GM23338 (cell line): ENCODE measurements around the gene MLKL. TPM values are rescaled to one million over a fixed set of nuclear protein-coding genes. Genes with fewer than 3 reads are reported as not detected.

Experiments
- ATAC-seq: fragments of 200-7000 bp; cut with Tn5 transposase; 3 replicates; pipeline ENCODE4 v1.9.1; 2020
- DNase-seq: peaks from one replicate; pipeline ENCODE4 v3.0.0-alpha.2; 2015; ENCODE audit warnings: low spot score
- H2AFZ ChIP-seq: fragments of 200-600 bp; sonication (generic); 2 replicates; pipeline ENCODE4 v1.8.0; 2016; ENCODE audit warnings: antibody characterized with exemption, mild to moderate bottlenecking, moderate library complexity
- H3F3A ChIP-seq: fragments of 200-600 bp; sonication (generic); replicated peaks from 2 replicates; pipeline ENCODE4 v1.8.0; 2017; ENCODE audit warnings: antibody characterized with exemption, mixed run types, low read depth
- H3K27ac ChIP-seq: fragments of 200-600 bp; sonication (generic); 2 replicates; pipeline ENCODE4 v1.6.1; 2016; ENCODE audit warnings: low read depth
- H3K27me3 ChIP-seq: fragments of 200-600 bp; sonication (generic); 2 replicates; pipeline ENCODE4 v1.8.0; 2016; ENCODE audit warnings: mild to moderate bottlenecking, mixed run types, moderate library complexity; ENCODE audit not compliant: insufficient read depth
- H3K36me3 ChIP-seq: fragments of 200-600 bp; sonication (generic); 2 replicates; pipeline ENCODE4 v1.8.0; 2016; ENCODE audit warnings: mild to moderate bottlenecking; ENCODE audit not compliant: insufficient read depth
- H3K4me1 ChIP-seq: fragments of 200-600 bp; sonication (generic); 2 replicates; pipeline ENCODE4 v1.8.0; 2016; ENCODE audit warnings: mild to moderate bottlenecking, moderate library complexity; ENCODE audit not compliant: insufficient read depth
- H3K4me2 ChIP-seq: fragments of 200-600 bp; sonication (generic); 2 replicates; pipeline ENCODE4 v1.7.1; 2017; ENCODE audit warnings: mixed run types
- H3K4me3 ChIP-seq: fragments of 200-600 bp; sonication (generic); 2 replicates; pipeline ENCODE4 v1.6.1; 2016; ENCODE audit warnings: mixed run types
- H3K79me2 ChIP-seq: fragments of 200-600 bp; sonication (generic); replicated peaks from 2 replicates; pipeline ENCODE4 v1.8.0; 2017; ENCODE audit warnings: mild to moderate bottlenecking; ENCODE audit not compliant: insufficient read depth
- H3K9me2 ChIP-seq: fragments of 200-600 bp; sonication (generic); 2 replicates; pipeline ENCODE4 v1.8.0; 2017; ENCODE audit not compliant: insufficient read depth
- H4K20me1 ChIP-seq: fragments of 200-600 bp; sonication (generic); replicated peaks from 2 replicates; pipeline ENCODE4 v1.8.0; 2017; ENCODE audit warnings: mild to moderate bottlenecking; ENCODE audit not compliant: insufficient read depth
- H3K27ac Mint-ChIP-seq: 2 replicates; pipeline ENCODE4 v1.8.0; 2020; ENCODE audit warnings: inconsistent platforms, mild to moderate bottlenecking, moderate library complexity, mixed read lengths
- H3K27me3 Mint-ChIP-seq: 3 replicates; pipeline ENCODE4 v1.8.0; 2022; ENCODE audit warnings: low read depth, mild to moderate bottlenecking, moderate library complexity, mixed read lengths, inconsistent platforms; ENCODE audit not compliant: insufficient read depth, poor library complexity
- H3K36me3 Mint-ChIP-seq: 3 replicates; pipeline ENCODE4 v1.8.0; 2021; ENCODE audit warnings: low read depth, mild to moderate bottlenecking, inconsistent platforms, moderate library complexity, mixed read lengths
- H3K4me1 Mint-ChIP-seq: 3 replicates; pipeline ENCODE4 v1.8.0; 2020; ENCODE audit warnings: mild to moderate bottlenecking, inconsistent platforms, mixed read lengths
- H3K4me3 Mint-ChIP-seq: 3 replicates; pipeline ENCODE4 v1.8.0; 2021; ENCODE audit warnings: moderate library complexity, mild to moderate bottlenecking, inconsistent platforms, mixed read lengths
- H3K9me3 Mint-ChIP-seq: 3 replicates; pipeline ENCODE4 v1.8.0; 2020; ENCODE audit warnings: moderate library complexity, mild to moderate bottlenecking, inconsistent platforms, mixed read lengths
- CREB1 ChIP-seq: fragments of 250-450 bp; sonication (Bioruptor Pico); IDR thresholded peaks from 2 replicates; pipeline ENCODE4 v1.5.0; 2020; ENCODE audit warnings: low read depth, mild to moderate bottlenecking, moderate library complexity
- EZH2 ChIP-seq: fragments of 200-600 bp; sonication (generic); IDR thresholded peaks from one replicate; pipeline ENCODE4 v1.8.0; 2017; ENCODE audit warnings: antibody characterized with exemption, mild to moderate bottlenecking, low read depth; ENCODE audit not compliant: unreplicated experiment
- EZH2phosphoT487 ChIP-seq: fragments of 200-600 bp; sonication (generic); IDR thresholded peaks from one replicate; pipeline ENCODE4 v1.8.1; 2018; ENCODE audit warnings: antibody characterized with exemption; ENCODE audit not compliant: unreplicated experiment
- JUNB ChIP-seq: IDR thresholded peaks from one replicate; pipeline ENCODE4 v1.6.1; 2016; ENCODE audit warnings: antibody characterized with exemption; ENCODE audit not compliant: unreplicated experiment
- NANOG ChIP-seq: IDR thresholded peaks from 2 replicates; pipeline ENCODE4 v1.6.1; 2016; ENCODE audit warnings: antibody characterized with exemption, borderline replicate concordance
- POLR2AphosphoS5 ChIP-seq: IDR thresholded peaks from 2 replicates; pipeline ENCODE4 v1.6.1; 2016; ENCODE audit warnings: antibody characterized with exemption, low read depth
- STAT1 ChIP-seq: IDR thresholded peaks from one replicate; pipeline ENCODE4 v1.6.1; 2016; ENCODE audit warnings: antibody characterized with exemption; ENCODE audit not compliant: unreplicated experiment
- ZNF114 ChIP-seq: fragments of 250-450 bp; sonication (Bioruptor Pico); IDR thresholded peaks from 2 replicates; pipeline ENCODE4 v1.5.0; 2020; ENCODE audit warnings: mild to moderate bottlenecking, moderate library complexity
- ZNF331 ChIP-seq: fragments of 250-450 bp; sonication (Bioruptor Pico); IDR thresholded peaks from 2 replicates; pipeline ENCODE4 v1.5.0; 2020; ENCODE audit warnings: low read depth, mild to moderate bottlenecking, moderate library complexity
- polyA plus RNA-seq: library from polyadenylated mRNA; unstranded; fragments of >200 nt; fragmentation: Nextera tagmentation; extraction: Ambion mirVana; gene quantifications from 2 replicates; pipeline ENCODE4 v1.2.1, GENCODE V29; 2016
- total RNA-seq: library from RNA; depleted of rRNA; stranded (reverse); fragments of >200 nt; shearing (Covaris generic); gene quantifications from 2 replicates; pipeline ENCODE4 v1.2.3, GENCODE V29; 2014
- TF ChIP-seq, protein P1 (sequence below): IDR thresholded peaks from one replicate; pipeline ENCODE4 v1.6.1; 2018; ENCODE audit warnings: antibody characterized with exemption; ENCODE audit not compliant: unreplicated experiment
- TF ChIP-seq, protein P2 (sequence below): IDR thresholded peaks from 2 replicates; pipeline ENCODE4 v1.6.1; 2016; ENCODE audit warnings: antibody characterized with exemption
- TF ChIP-seq, protein P3 (sequence below), 2 experiments: fragments of 200-600 bp in 1 of 2; sonication (generic) in 1 of 2; conservative IDR thresholded peaks; 2 replicates each; pipeline versions ENCODE4 v1.5.1 to v1.6.1; 2016 to 2017; ENCODE audit warnings: antibody characterized with exemption in 2 of 2, low read depth in 2 of 2, mild to moderate bottlenecking in 2 of 2, moderate library complexity in 1 of 2
- TF ChIP-seq, protein P4 (sequence below): fragments of 250-450 bp; sonication (Bioruptor Pico); IDR thresholded peaks from 2 replicates; pipeline ENCODE4 v1.5.0; 2020; ENCODE audit warnings: mild to moderate bottlenecking, moderate library complexity

Gene MLKL
- total and polyA plus RNA-seq, 2 experiments from 2014 or later, result 5.1 to 9.7 TPM

DNA sequence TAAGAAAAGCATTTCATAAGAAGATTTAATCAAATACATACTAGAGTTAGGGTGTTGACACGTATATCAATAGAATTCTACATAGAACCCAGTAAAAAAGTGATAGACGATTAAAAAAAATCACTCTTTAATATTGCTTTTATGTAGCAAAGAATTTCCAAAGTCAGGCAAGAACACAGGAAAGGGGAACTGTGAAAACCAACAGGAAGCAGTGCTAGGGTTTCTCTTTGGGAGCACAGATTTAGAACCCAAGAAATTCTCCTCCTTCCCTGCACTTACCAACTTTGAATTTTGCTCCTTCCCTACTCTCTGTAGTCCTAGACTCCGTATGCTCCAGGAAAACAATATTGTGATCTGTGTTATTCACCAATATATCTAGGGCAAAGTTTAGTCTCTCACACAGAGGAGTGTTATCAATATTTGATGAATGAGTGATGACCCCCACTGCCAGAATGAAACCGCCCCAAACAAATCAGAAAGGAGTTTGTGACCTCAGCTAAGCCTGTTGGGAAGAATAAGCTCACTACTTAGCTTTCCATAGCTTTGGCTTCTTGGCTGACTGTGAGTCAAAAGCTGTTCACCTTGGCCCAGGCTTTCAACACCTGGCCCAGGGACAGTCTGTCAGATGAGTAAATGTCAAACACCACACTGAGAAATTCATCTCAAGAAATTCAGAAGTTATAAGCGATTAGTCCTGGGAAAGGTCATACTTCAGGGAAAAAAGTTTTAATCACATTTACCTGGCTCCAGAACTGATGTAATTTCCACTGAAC lies 42.6 kb downstream of the MLKL start:
- no peak for DNase-seq

More for the DNA sequence above, 42.6 kb downstream of the MLKL start:
- Histone ChIP-seq H3F3A (peaks cover 10% of the 10 kb centered on the region), H3K27me3 (no peaks in the 10 kb centered on the region), H4K20me1 (peaks cover 88% of the 10 kb centered on the region), H3K4me3 (no peak overlapping the region), H3K79me2 (peaks cover 100% of the 10 kb centered on the region), H3K36me3 (peaks cover 71% of the 10 kb centered on the region), H3K9me2 (no peaks in the 10 kb centered on the region), H3K4me1 (no peaks in the 10 kb centered on the region), H3K4me2 (peak overlapping the region; percentile 21; the same call in 1 of the 2 replicates), H2AFZ (no peak overlapping the region), H3K27ac (0 out of 2 replicates have a peak overlapping the region, but pooled peaks have one; percentile 23)
- ATAC-seq, result no peak
- Mint-ChIP-seq H3K9me3 (no peaks in the 10 kb centered on the region; the same call in 2 of the 3 replicates), H3K4me3 (no peak overlapping the region; the same call in 2 of the 3 replicates), H3K27me3 (peaks cover 8% of the 10 kb centered on the region), H3K36me3 (peaks cover 81% of the 10 kb centered on the region), H3K27ac (no peak overlapping the region), H3K4me1 (peaks cover 11% of the 10 kb centered on the region)
- TF ChIP-seq NANOG (no peak), EZH2phosphoT487 (no peak), ZNF331 (CRISPR knock-in tag) (no peak), JUNB (no peak), STAT1 (no peak), POLR2AphosphoS5 (no peak), CREB1 (CRISPR knock-in tag) (no peak), EZH2 (no peak), ZNF114 (CRISPR knock-in tag) (no peak)
- TF ChIP-seq, protein P1, sequence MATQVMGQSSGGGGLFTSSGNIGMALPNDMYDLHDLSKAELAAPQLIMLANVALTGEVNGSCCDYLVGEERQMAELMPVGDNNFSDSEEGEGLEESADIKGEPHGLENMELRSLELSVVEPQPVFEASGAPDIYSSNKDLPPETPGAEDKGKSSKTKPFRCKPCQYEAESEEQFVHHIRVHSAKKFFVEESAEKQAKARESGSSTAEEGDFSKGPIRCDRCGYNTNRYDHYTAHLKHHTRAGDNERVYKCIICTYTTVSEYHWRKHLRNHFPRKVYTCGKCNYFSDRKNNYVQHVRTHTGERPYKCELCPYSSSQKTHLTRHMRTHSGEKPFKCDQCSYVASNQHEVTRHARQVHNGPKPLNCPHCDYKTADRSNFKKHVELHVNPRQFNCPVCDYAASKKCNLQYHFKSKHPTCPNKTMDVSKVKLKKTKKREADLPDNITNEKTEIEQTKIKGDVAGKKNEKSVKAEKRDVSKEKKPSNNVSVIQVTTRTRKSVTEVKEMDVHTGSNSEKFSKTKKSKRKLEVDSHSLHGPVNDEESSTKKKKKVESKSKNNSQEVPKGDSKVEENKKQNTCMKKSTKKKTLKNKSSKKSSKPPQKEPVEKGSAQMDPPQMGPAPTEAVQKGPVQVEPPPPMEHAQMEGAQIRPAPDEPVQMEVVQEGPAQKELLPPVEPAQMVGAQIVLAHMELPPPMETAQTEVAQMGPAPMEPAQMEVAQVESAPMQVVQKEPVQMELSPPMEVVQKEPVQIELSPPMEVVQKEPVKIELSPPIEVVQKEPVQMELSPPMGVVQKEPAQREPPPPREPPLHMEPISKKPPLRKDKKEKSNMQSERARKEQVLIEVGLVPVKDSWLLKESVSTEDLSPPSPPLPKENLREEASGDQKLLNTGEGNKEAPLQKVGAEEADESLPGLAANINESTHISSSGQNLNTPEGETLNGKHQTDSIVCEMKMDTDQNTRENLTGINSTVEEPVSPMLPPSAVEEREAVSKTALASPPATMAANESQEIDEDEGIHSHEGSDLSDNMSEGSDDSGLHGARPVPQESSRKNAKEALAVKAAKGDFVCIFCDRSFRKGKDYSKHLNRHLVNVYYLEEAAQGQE, result no peak
- TF ChIP-seq, protein P2, sequence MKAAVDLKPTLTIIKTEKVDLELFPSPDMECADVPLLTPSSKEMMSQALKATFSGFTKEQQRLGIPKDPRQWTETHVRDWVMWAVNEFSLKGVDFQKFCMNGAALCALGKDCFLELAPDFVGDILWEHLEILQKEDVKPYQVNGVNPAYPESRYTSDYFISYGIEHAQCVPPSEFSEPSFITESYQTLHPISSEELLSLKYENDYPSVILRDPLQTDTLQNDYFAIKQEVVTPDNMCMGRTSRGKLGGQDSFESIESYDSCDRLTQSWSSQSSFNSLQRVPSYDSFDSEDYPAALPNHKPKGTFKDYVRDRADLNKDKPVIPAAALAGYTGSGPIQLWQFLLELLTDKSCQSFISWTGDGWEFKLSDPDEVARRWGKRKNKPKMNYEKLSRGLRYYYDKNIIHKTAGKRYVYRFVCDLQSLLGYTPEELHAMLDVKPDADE, result no peak
- TF ChIP-seq, protein P3, sequence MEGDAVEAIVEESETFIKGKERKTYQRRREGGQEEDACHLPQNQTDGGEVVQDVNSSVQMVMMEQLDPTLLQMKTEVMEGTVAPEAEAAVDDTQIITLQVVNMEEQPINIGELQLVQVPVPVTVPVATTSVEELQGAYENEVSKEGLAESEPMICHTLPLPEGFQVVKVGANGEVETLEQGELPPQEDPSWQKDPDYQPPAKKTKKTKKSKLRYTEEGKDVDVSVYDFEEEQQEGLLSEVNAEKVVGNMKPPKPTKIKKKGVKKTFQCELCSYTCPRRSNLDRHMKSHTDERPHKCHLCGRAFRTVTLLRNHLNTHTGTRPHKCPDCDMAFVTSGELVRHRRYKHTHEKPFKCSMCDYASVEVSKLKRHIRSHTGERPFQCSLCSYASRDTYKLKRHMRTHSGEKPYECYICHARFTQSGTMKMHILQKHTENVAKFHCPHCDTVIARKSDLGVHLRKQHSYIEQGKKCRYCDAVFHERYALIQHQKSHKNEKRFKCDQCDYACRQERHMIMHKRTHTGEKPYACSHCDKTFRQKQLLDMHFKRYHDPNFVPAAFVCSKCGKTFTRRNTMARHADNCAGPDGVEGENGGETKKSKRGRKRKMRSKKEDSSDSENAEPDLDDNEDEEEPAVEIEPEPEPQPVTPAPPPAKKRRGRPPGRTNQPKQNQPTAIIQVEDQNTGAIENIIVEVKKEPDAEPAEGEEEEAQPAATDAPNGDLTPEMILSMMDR (conservative IDR thresholded peaks at IDR 0.05; ENCODE audit: low read depth in 2 of 2), result no peak
- TF ChIP-seq, protein P4, sequence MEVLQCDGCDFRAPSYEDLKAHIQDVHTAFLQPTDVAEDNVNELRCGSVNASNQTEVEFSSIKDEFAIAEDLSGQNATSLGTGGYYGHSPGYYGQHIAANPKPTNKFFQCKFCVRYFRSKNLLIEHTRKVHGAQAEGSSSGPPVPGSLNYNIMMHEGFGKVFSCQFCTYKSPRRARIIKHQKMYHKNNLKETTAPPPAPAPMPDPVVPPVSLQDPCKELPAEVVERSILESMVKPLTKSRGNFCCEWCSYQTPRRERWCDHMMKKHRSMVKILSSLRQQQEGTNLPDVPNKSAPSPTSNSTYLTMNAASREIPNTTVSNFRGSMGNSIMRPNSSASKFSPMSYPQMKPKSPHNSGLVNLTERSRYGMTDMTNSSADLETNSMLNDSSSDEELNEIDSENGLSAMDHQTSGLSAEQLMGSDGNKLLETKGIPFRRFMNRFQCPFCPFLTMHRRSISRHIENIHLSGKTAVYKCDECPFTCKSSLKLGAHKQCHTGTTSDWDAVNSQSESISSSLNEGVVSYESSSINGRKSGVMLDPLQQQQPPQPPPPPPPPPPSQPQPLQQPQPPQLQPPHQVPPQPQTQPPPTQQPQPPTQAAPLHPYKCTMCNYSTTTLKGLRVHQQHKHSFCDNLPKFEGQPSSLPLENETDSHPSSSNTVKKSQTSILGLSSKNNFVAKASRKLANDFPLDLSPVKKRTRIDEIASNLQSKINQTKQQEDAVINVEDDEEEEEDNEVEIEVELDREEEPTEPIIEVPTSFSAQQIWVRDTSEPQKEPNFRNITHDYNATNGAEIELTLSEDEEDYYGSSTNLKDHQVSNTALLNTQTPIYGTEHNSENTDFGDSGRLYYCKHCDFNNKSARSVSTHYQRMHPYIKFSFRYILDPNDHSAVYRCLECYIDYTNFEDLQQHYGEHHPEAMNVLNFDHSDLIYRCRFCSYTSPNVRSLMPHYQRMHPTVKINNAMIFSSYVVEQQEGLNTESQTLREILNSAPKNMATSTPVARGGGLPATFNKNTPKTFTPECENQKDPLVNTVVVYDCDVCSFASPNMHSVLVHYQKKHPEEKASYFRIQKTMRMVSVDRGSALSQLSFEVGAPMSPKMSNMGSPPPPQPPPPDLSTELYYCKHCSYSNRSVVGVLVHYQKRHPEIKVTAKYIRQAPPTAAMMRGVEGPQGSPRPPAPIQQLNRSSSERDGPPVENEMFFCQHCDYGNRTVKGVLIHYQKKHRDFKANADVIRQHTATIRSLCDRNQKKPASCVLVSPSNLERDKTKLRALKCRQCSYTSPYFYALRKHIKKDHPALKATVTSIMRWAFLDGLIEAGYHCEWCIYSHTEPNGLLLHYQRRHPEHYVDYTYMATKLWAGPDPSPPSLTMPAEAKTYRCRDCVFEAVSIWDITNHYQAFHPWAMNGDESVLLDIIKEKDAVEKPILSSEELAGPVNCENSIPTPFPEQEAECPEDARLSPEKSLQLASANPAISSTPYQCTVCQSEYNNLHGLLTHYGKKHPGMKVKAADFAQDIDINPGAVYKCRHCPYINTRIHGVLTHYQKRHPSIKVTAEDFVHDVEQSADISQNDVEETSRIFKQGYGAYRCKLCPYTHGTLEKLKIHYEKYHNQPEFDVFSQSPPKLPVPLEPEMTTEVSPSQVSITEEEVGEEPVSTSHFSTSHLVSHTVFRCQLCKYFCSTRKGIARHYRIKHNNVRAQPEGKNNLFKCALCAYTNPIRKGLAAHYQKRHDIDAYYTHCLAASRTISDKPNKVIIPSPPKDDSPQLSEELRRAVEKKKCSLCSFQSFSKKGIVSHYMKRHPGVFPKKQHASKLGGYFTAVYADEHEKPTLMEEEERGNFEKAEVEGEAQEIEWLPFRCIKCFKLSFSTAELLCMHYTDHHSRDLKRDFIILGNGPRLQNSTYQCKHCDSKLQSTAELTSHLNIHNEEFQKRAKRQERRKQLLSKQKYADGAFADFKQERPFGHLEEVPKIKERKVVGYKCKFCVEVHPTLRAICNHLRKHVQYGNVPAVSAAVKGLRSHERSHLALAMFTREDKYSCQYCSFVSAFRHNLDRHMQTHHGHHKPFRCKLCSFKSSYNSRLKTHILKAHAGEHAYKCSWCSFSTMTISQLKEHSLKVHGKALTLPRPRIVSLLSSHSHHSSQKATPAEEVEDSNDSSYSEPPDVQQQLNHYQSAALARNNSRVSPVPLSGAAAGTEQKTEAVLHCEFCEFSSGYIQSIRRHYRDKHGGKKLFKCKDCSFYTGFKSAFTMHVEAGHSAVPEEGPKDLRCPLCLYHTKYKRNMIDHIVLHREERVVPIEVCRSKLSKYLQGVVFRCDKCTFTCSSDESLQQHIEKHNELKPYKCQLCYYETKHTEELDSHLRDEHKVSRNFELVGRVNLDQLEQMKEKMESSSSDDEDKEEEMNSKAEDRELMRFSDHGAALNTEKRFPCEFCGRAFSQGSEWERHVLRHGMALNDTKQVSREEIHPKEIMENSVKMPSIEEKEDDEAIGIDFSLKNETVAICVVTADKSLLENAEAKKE, result no peak
